Naive B cell (primary cell): ENCODE data around the gene PHLDA3. TPM values are rescaled to one million over a fixed set of nuclear protein-coding genes. Genes with fewer than 3 reads are reported as not detected.

ENCODE experiments used
- ATAC-seq, 2 donors: fragments of 150-1000 bp; cut with Tn5 transposase; 2 replicates each; pipeline ENCODE4 v1.10.0; 2021; ENCODE audit warnings: low read depth in 2 of 2, mild to moderate bottlenecking in 2 of 2, moderate library complexity in 2 of 2
- DNase-seq: peaks from one replicate; pipeline ENCODE4 v3.0.0; 2022
- H3K27ac Mint-ChIP-seq, 6 donors: one replicate each; pipeline ENCODE4 v1.8.0; 2020 to 2022; ENCODE audit warnings: mild to moderate bottlenecking in 6 of 6, mixed read lengths in 6 of 6, moderate library complexity in 5 of 6, inconsistent platforms in 2 of 6
- H3K27me3 Mint-ChIP-seq, 3 donors: one replicate each; pipeline ENCODE4 v1.8.0; 2021 to 2022; ENCODE audit warnings: mixed read lengths in 3 of 3, mild to moderate bottlenecking in 1 of 3
- H3K36me3 Mint-ChIP-seq, 2 donors: one replicate each; pipeline ENCODE4 v1.8.0; 2020 to 2022; ENCODE audit warnings: mixed read lengths in 2 of 2, inconsistent platforms in 1 of 2, mild to moderate bottlenecking in 1 of 2
- H3K4me1 Mint-ChIP-seq, 3 donors: one replicate each; pipeline ENCODE4 v1.8.0; 2020 to 2022; ENCODE audit warnings: mixed read lengths in 3 of 3, inconsistent platforms in 1 of 3, mild to moderate bottlenecking in 1 of 3, moderate library complexity in 1 of 3
- H3K4me3 Mint-ChIP-seq, 8 donors: one replicate each; pipeline ENCODE4 v1.8.0; 2020 to 2022; ENCODE audit warnings: mild to moderate bottlenecking in 8 of 8, mixed read lengths in 8 of 8, moderate library complexity in 8 of 8, inconsistent platforms in 2 of 8
- H3K9me3 Mint-ChIP-seq, 7 donors: one replicate each; pipeline ENCODE4 v1.8.0; 2020 to 2022; ENCODE audit warnings: mixed read lengths in 7 of 7, mild to moderate bottlenecking in 5 of 7, inconsistent platforms in 2 of 7, moderate library complexity in 1 of 7
- polyA plus RNA-seq, 6 donors: library from polyadenylated mRNA; unstranded; fragments of 300-500 nt; fragmentation: Illumina TruSeq; gene quantifications; one replicate each; pipeline ENCODE4 v1.2.3, GENCODE V29; 2021; ENCODE audit warnings: low read depth in 6 of 6

The PHLDA3 gene
- polyA plus RNA-seq, 6 donors from 2014 or later: 1.1 TPM; not detected in 5

GRCh38 chr1:201460814-201461644 lies 8.0 kb downstream of the PHLDA3 start:
- H3K4me3 Mint-ChIP-seq: no peak overlapping the region
- no peaks in the 10 kb centered on the region for H3K9me3 Mint-ChIP-seq
- H3K4me1 Mint-ChIP-seq: no peaks in the 10 kb centered on the region
- DNase-seq: no peak
- no peaks in the 10 kb centered on the region for H3K36me3 Mint-ChIP-seq
- H3K27ac Mint-ChIP-seq: no peak overlapping the region
- H3K27me3 Mint-ChIP-seq: peaks cover 0 to 18% (median 4%) of the 10 kb centered on the region in 3 donors
- ATAC-seq: no peak

DNA sequence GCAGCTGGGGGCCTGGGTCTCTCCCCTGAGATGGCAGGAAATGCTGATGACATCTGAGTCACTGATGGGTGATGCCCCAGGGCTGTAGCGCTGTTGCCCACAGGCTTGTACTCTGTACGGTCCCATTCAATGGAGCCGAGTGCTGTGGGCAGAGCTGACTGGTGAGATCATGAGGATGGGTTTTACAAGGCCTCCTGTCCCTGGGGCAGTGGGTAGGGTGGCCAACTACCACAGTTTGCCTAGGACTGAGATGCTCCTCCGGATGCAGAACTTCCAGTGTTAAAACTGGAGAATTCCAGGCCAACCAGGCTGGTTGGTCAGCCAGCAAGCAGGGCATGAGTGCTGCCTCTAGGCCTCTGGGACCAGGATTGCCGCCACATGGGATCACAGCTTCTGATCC lies 9.2 kb downstream of the PHLDA3 start:
- ATAC-seq: no peak
- Mint-ChIP-seq H3K4me1 (no peaks in the 10 kb centered on the region), H3K9me3 (no peaks in the 10 kb centered on the region), H3K27me3 (peaks cover under 1 to 18% (median 4%) of the 10 kb centered on the region in 3 donors), H3K27ac (no peak overlapping the region), H3K36me3 (no peaks in the 10 kb centered on the region), H3K4me3 (no peak overlapping the region)
- no peak for DNase-seq

GRCh38 chr1:201459052-201459451 lies 9.9 kb downstream of the PHLDA3 start:
- DNase-seq (no peak), ATAC-seq (no peak)
- Mint-ChIP-seq H3K9me3 (peaks cover 0 to 2% (median 0%) of the 10 kb centered on the region in 7 donors), H3K4me3 (no peak overlapping the region), H3K27me3 (peaks cover 4 to 18% (median 7%) of the 10 kb centered on the region in 3 donors), H3K36me3 (no peaks in the 10 kb centered on the region), H3K4me1 (no peaks in the 10 kb centered on the region), H3K27ac (no peak overlapping the region)

- H3K4me1 Mint-ChIP-seq: no peaks in the 10 kb centered on the region
- ATAC-seq: no peak
- H3K27ac Mint-ChIP-seq: peak overlapping the region in 1 of 6 donors; percentile 3
These were observed 11.5 kb downstream of the PHLDA3 start for GRCh38 chr1:201457508-201457960.

DNA sequence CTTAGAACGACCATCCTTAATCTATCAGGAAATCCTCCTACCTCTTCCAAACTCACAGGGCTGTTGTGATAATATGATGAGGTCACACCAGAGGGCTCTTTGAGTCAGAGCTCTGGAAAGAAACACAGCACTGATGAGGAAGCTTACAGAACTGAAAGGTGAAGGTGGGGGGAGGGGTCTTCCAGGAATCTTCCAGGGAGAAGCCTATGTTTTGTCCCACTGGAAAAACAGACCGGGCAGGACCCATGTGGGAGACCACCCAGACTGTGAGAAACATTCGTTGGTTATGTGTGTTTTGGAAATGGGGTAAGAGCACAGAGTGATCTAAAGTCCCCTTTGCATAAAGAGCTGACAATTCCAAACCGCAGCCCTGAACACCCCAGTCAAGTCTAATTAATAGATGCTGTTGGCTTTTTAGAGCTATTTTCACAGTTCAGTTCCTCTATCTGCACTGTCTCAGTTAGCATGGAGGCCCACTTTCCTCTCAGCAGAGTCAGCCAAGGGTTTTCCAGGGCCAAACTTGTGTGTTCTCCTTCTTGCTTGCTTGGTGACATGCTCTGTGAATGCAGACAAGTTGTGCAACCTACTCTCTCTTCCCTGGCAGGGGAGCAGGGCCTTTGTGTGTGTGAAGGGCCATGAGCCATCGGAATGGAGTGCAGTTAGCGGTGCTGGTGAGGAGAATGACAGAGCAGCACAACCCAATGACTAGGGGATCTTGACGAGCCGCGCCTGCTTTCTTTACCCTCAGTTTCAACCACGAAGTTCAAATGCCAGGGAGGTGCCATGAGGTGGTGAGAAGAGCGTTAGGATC lies 12.3 kb downstream of the PHLDA3 start:
- H3K4me3 Mint-ChIP-seq: no peak overlapping the region
- H3K27me3 Mint-ChIP-seq: peaks cover 7 to 25% (median 21%) of the 10 kb centered on the region in 3 donors
- H3K9me3 Mint-ChIP-seq: peaks cover 0 to 8% (median 3%) of the 10 kb centered on the region in 7 donors
- H3K4me1 Mint-ChIP-seq: no peaks in the 10 kb centered on the region
- DNase-seq (no peak), ATAC-seq (no peak)
- no peaks in the 10 kb centered on the region for H3K36me3 Mint-ChIP-seq
- no peak overlapping the region for H3K27ac Mint-ChIP-seq

More at GRCh38 chr1:201457508-201457960, 11.5 kb downstream of the PHLDA3 start:
- no peak for DNase-seq
- peaks cover 4 to 26% (median 16%) of the 10 kb centered on the region in 3 donors for H3K27me3 Mint-ChIP-seq
- no peaks in the 10 kb centered on the region for H3K36me3 Mint-ChIP-seq
- H3K9me3 Mint-ChIP-seq: peaks cover 0 to 8% (median 3%) of the 10 kb centered on the region in 7 donors
- H3K4me3 Mint-ChIP-seq: no peak overlapping the region

DNA sequence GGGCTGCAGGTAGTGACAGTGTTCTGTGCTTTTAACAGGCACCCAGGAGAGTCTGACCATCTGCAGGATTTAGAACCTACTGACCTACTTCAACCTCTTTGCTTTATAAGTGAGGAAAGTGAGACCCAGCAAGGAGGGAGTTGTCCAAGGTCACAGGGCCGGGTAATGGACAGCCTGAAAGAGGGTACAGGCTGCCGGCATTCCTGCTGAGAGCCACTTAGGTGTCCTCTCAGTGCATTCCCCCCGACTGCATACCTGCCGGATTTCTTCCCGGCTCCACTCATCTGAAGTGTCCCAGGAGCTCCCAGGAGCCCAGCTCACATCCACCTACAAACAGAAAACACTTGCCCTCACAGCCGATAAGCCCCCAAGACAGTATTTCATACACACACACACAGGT lies 13.9 kb downstream of the PHLDA3 start:
- no peaks in the 10 kb centered on the region for H3K36me3 Mint-ChIP-seq
- H3K4me1 Mint-ChIP-seq: peaks cover 0 to 3% (median 0%) of the 10 kb centered on the region in 3 donors
- H3K4me3 Mint-ChIP-seq: no peak overlapping the region

GRCh38 chr1:201454608-201455007 lies 14.4 kb downstream of the PHLDA3 start:
- Mint-ChIP-seq H3K9me3 (peaks cover 0 to 8% (median 3%) of the 10 kb centered on the region in 7 donors), H3K36me3 (no peaks in the 10 kb centered on the region), H3K4me3 (no peak overlapping the region), H3K27ac (no peak overlapping the region), H3K27me3 (peaks cover 4 to 29% (median 20%) of the 10 kb centered on the region in 3 donors), H3K4me1 (peaks cover 0 to 3% (median 0%) of the 10 kb centered on the region in 3 donors)
- DNase-seq (no peak), ATAC-seq (no peak)

More for the DNA sequence above, 13.9 kb downstream of the PHLDA3 start:
- Mint-ChIP-seq H3K27ac (no peak overlapping the region), H3K27me3 (peaks cover 4 to 27% (median 20%) of the 10 kb centered on the region in 3 donors), H3K9me3 (peaks cover 0 to 8% (median 3%) of the 10 kb centered on the region in 7 donors)
- DNase-seq: no peak
- no peak for ATAC-seq

- peaks cover 4 to 29% (median 17%) of the 10 kb centered on the region in 3 donors for H3K27me3 Mint-ChIP-seq
- no peak for ATAC-seq
- no peak overlapping the region for H3K4me3 Mint-ChIP-seq
- H3K27ac Mint-ChIP-seq: no peak overlapping the region
- peaks cover 0 to 8% (median 3%) of the 10 kb centered on the region in 7 donors for H3K9me3 Mint-ChIP-seq
- no peaks in the 10 kb centered on the region for H3K36me3 Mint-ChIP-seq
- no peak for DNase-seq
- H3K4me1 Mint-ChIP-seq: peaks cover 3 to 10% (median 6%) of the 10 kb centered on the region in 3 donors
These were observed 16.1 kb downstream of the PHLDA3 start for GRCh38 chr1:201452866-201453265.

- Mint-ChIP-seq H3K27me3 (peaks cover 4 to 29% (median 15%) of the 10 kb centered on the region in 3 donors), H3K27ac (no peak overlapping the region), H3K9me3 (peaks cover 0 to 8% (median 3%) of the 10 kb centered on the region in 7 donors), H3K4me1 (peaks cover 4 to 12% (median 6%) of the 10 kb centered on the region in 3 donors), H3K4me3 (peak overlapping the region in 1 of 8 donors; percentile 47), H3K36me3 (no peaks in the 10 kb centered on the region)
- ATAC-seq: peak in 1 of 2 donors; percentile 30
- DNase-seq: no peak
These were observed 18.2 kb downstream of the PHLDA3 start for GRCh38 chr1:201450721-201451291.

DNA sequence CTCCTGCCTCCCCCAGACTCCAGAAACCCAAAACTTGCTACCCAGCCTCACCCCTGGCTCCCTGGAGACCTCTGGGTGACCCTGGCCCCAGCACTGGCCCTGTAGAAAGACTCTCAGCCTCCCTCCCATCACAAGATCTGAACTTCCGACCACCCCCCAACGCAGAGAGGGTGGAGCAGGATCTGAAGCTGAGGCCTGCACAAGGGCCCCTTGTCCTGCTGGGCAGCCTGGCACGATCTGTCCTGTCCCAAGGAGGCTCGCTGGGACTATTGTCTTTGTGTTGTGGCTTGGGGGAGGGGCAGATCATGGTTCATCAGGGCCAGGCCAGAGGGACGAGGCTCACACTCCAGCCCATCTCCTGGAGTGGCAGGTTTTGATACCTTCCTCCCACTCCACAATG lies 20.0 kb downstream of the PHLDA3 start:
- H3K4me1 Mint-ChIP-seq: peaks cover 6 to 12% (median 8%) of the 10 kb centered on the region in 3 donors
- DNase-seq (no peak), ATAC-seq (no peak)
- peaks cover 0 to 2% of the 10 kb centered on the region in 2 donors for H3K36me3 Mint-ChIP-seq
- peaks cover 2 to 8% (median 3%) of the 10 kb centered on the region in 7 donors for H3K9me3 Mint-ChIP-seq
- H3K27me3 Mint-ChIP-seq: peaks cover 4 to 34% (median 21%) of the 10 kb centered on the region in 3 donors
- no peak overlapping the region for H3K4me3 Mint-ChIP-seq
- no peak overlapping the region for H3K27ac Mint-ChIP-seq

GRCh38 chr1:201447903-201448871 lies 20.8 kb downstream of the PHLDA3 start:
- peaks cover 6 to 12% (median 8%) of the 10 kb centered on the region in 3 donors for H3K4me1 Mint-ChIP-seq
- peak; percentile 68 to 72 for ATAC-seq
- peaks cover 6 to 39% (median 27%) of the 10 kb centered on the region in 3 donors for H3K27me3 Mint-ChIP-seq
- peaks cover 0 to 7% of the 10 kb centered on the region in 2 donors for H3K36me3 Mint-ChIP-seq
- peak; percentile 9 for DNase-seq
- peaks cover 2 to 8% (median 4%) of the 10 kb centered on the region in 7 donors for H3K9me3 Mint-ChIP-seq
- no peak overlapping the region for H3K4me3 Mint-ChIP-seq
- peak overlapping the region in 2 of 6 donors; percentile 15 to 54 for H3K27ac Mint-ChIP-seq

DNA sequence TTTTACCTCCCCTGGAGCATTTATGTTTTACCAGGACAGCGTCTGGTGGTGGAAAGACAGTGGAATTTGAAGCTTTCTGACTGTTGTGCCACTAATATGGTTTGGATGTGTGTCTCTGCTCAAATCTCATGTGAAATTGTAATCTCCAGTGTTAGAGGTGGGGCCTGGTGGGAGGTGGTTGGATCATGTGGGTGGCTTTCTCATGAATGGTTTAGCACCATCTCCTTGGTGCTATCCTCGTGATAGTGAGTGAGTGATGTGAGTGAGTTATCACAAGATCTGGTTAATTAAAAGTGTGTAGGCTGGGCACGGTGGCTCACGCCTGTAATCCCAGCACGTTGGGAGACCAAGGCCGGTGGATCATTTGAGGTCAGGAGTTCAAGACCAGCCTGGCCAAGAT lies 23.7 kb downstream of the PHLDA3 start:
- no peak for DNase-seq
- ATAC-seq: no peak
- Mint-ChIP-seq H3K9me3 (peaks cover 0 to 12% (median 7%) of the 10 kb centered on the region in 7 donors), H3K27me3 (peaks cover 9 to 38% (median 18%) of the 10 kb centered on the region in 3 donors), H3K27ac (no peak overlapping the region), H3K4me1 (peaks cover 3 to 12% (median 8%) of the 10 kb centered on the region in 3 donors), H3K36me3 (peaks cover 0 to 7% of the 10 kb centered on the region in 2 donors), H3K4me3 (no peak overlapping the region)
